Right renal cortex interstitium (tissue), 3 donors: ENCODE data around the gene OLFML3. TPM values are rescaled to one million over a fixed set of nuclear protein-coding genes. Genes with fewer than 3 reads are reported as not detected.
A peak's percentile ranks its signal among the peaks of the same experiment; 100 is the strongest.
"Not testable (repeated sequence)": the region's sequence is repeated elsewhere in the genome, so short reads cannot be mapped to it uniquely, and the experiment has no call there.

ENCODE experiments used
- DNase-seq, 3 donors: peaks; one replicate each; pipeline ENCODE4 v3.0.0-alpha.2; 2013; ENCODE audit warnings: low read depth in 3 of 3, low spot score in 2 of 3
- polyA plus RNA-seq, 3 donors: library from polyadenylated mRNA; unstranded; fragments of 120-200 nt; gene quantifications; one replicate each; pipeline ENCODE4 v1.2.1, GENCODE V29; 2013; ENCODE audit not compliant: insufficient read length in 3 of 3

Gene OLFML3
- polyA plus RNA-seq, 3 donors, result 134 to 158 (median 154) TPM

- not testable (repeated sequence) for DNase-seq
Observed at GRCh38 chr1:113948151-113948550, 31.1 kb upstream of the OLFML3 start.

- DNase-seq, result no peak
Observed at GRCh38 chr1:113949007-113949406, 30.3 kb upstream of the OLFML3 start.

GRCh38 chr1:113950908-113951307, 28.4 kb upstream of the OLFML3 start:
- DNase-seq, result no peak

- DNase-seq, result no peak
Observed at GRCh38 chr1:113951719-113952118, 27.6 kb upstream of the OLFML3 start.

GRCh38 chr1:113957984-113958383, 21.3 kb upstream of the OLFML3 start:
- DNase-seq, result no peak

- DNase-seq, result no peak
Observed at GRCh38 chr1:113958691-113959090, 20.6 kb upstream of the OLFML3 start.

GRCh38 chr1:113963281-113963906, 15.9 kb upstream of the OLFML3 start:
- DNase-seq, result no peak

- DNase-seq, result no peak
Observed at GRCh38 chr1:113965703-113966412, 13.4 kb upstream of the OLFML3 start.

- no peak for DNase-seq
Observed at GRCh38 chr1:113972954-113973353, 6.3 kb upstream of the OLFML3 start.

- DNase-seq, result no peak
Observed at GRCh38 chr1:113975211-113975895, 3.9 kb upstream of the OLFML3 start.

- no peak for DNase-seq
Observed at GRCh38 chr1:113976609-113977278, 2.5 kb upstream of the OLFML3 start.

- no peak for DNase-seq
Observed at GRCh38 chr1:113977906-113978305, 1.4 kb upstream of the OLFML3 start.

- peak in 1 of 3 donors; percentile 36 for DNase-seq
Observed at GRCh38 chr1:113980110-113980509, 836 bp downstream of the OLFML3 start.

- no peak for DNase-seq
Observed at GRCh38 chr1:113981962-113982931, 3.0 kb downstream of the OLFML3 start.

GRCh38 chr1:113982949-113983348, 3.7 kb downstream of the OLFML3 start:
- no peak for DNase-seq

- DNase-seq, result no peak
Observed at GRCh38 chr1:113983391-113983790, 4.1 kb downstream of the OLFML3 start.

GRCh38 chr1:113983826-113984225, 4.6 kb downstream of the OLFML3 start:
- DNase-seq, result no peak

GRCh38 chr1:113984710-113985109, 5.4 kb downstream of the OLFML3 start:
- no peak for DNase-seq

GRCh38 chr1:113986802-113987201, 7.5 kb downstream of the OLFML3 start:
- no peak for DNase-seq

GRCh38 chr1:113987259-113987658, 8.0 kb downstream of the OLFML3 start:
- DNase-seq, result no peak
